HPDE6-E6E7 (cell line): ENCODE measurements around the gene UBR4.

Experiments
- DNase-seq: peaks from one replicate; pipeline ENCODE4 v3.0.0; 2011; ENCODE audit warnings: missing footprints; ENCODE audit errors: extremely low spot score

Gene UBR4

GRCh38 chr1:19072285-19072981 lies 137.6 kb downstream of the UBR4 start:
- DNase-seq = no peak

- no peak for DNase-seq
These were observed 138.3 kb downstream of the UBR4 start for GRCh38 chr1:19071674-19072281.

- no peak for DNase-seq
These were observed 139.0 kb downstream of the UBR4 start for GRCh38 chr1:19070891-19071621.

GRCh38 chr1:19070197-19070651 lies 139.8 kb downstream of the UBR4 start:
- DNase-seq = no peak

- DNase-seq = no peak
These were observed 141.3 kb downstream of the UBR4 start for GRCh38 chr1:19068639-19069276.

GRCh38 chr1:19067912-19068638 lies 142.0 kb downstream of the UBR4 start:
- no peak for DNase-seq

- DNase-seq = no peak
These were observed 142.7 kb downstream of the UBR4 start for GRCh38 chr1:19067182-19067911.

GRCh38 chr1:19066874-19067181 lies 143.2 kb downstream of the UBR4 start:
- DNase-seq = no peak

- DNase-seq = no peak
These were observed 143.7 kb downstream of the UBR4 start for GRCh38 chr1:19066248-19066873.

- no peak for DNase-seq
These were observed 144.4 kb downstream of the UBR4 start for GRCh38 chr1:19065526-19066247.

- no peak for DNase-seq
These were observed 145.1 kb downstream of the UBR4 start for GRCh38 chr1:19064906-19065450.

- DNase-seq = no peak
These were observed 146.9 kb downstream of the UBR4 start for GRCh38 chr1:19063122-19063521.

- DNase-seq = no peak
These were observed 147.6 kb downstream of the UBR4 start for GRCh38 chr1:19062258-19063029.

GRCh38 chr1:19061798-19062197 lies 148.3 kb downstream of the UBR4 start:
- no peak for DNase-seq

- no peak for DNase-seq
These were observed 148.7 kb downstream of the UBR4 start for GRCh38 chr1:19061343-19061742.

GRCh38 chr1:19059773-19060172 lies 150.3 kb downstream of the UBR4 start:
- DNase-seq = no peak

- no peak for DNase-seq
These were observed 151.6 kb downstream of the UBR4 start for GRCh38 chr1:19058476-19058797.

- no peak for DNase-seq
These were observed 152.1 kb downstream of the UBR4 start for GRCh38 chr1:19057784-19058475.
